H9 (cell line): Measurements from ENCODE around the gene NCBP3. TPM values are rescaled to one million over a fixed set of nuclear protein-coding genes. Genes with fewer than 3 reads are reported as not detected.

Experiments used
- DNase-seq: peaks from one replicate; pipeline ENCODE4 v3.0.0-alpha.2; 2017
- H2AFZ ChIP-seq: one replicate; pipeline ENCODE4 v1.6.1; 2013; ENCODE audit warnings: mild to moderate bottlenecking, low read length, control low read depth, moderate library complexity
- H2AK5ac ChIP-seq: 2 replicates; pipeline ENCODE4 v1.6.1; 2013; ENCODE audit warnings: low read length, control low read depth, mixed read lengths; ENCODE audit not compliant: insufficient read length
- H2BK120ac ChIP-seq: one replicate; pipeline ENCODE4 v1.6.1; 2013; ENCODE audit warnings: low read depth, mild to moderate bottlenecking, low read length, control low read depth, inconsistent platforms; ENCODE audit not compliant: poor library complexity, severe bottlenecking
- H2BK12ac ChIP-seq: 2 replicates; pipeline ENCODE4 v1.6.1; 2013; ENCODE audit warnings: low read length, control low read depth, mixed read lengths, low read depth; ENCODE audit not compliant: insufficient read length
- H2BK15ac ChIP-seq: 2 replicates; pipeline ENCODE4 v1.6.1; 2013; ENCODE audit warnings: low read depth, low read length, control low read depth
- H2BK20ac ChIP-seq: one replicate; pipeline ENCODE4 v1.6.1; 2013; ENCODE audit warnings: low read depth, mild to moderate bottlenecking, low read length, control low read depth, inconsistent platforms; ENCODE audit not compliant: poor library complexity, severe bottlenecking
- H2BK5ac ChIP-seq: 2 replicates; pipeline ENCODE4 v1.6.1; 2013; ENCODE audit warnings: low read length, control low read depth, mixed read lengths; ENCODE audit not compliant: insufficient read length
- H3K14ac ChIP-seq: 2 replicates; pipeline ENCODE4 v1.6.1; 2013; ENCODE audit warnings: low read length, control low read depth; ENCODE audit not compliant: insufficient read depth
- H3K18ac ChIP-seq: 2 replicates; pipeline ENCODE4 v1.6.1; 2013; ENCODE audit warnings: low read depth, mild to moderate bottlenecking, mixed read lengths, low read length, control low read depth; ENCODE audit not compliant: insufficient read length
- H3K23ac ChIP-seq: 2 replicates; pipeline ENCODE4 v1.6.1; 2013; ENCODE audit warnings: low read length, control low read depth, mixed read lengths, low read depth; ENCODE audit not compliant: insufficient read length
- H3K23me2 ChIP-seq: 2 replicates; pipeline ENCODE4 v1.6.1; 2013; ENCODE audit warnings: low read depth, mild to moderate bottlenecking, mixed read lengths, low read length, control low read depth; ENCODE audit not compliant: insufficient read length, poor library complexity, severe bottlenecking
- H3K27ac ChIP-seq: 2 replicates; pipeline ENCODE4 v1.5.1; 2013; ENCODE audit warnings: low read length, control low read depth, mixed read lengths, low read depth; ENCODE audit not compliant: insufficient read length
- H3K27me3 ChIP-seq: 2 replicates; pipeline ENCODE4 v1.6.1; 2013; ENCODE audit warnings: low read length, control low read depth, inconsistent platforms; ENCODE audit not compliant: insufficient read depth
- H3K4ac ChIP-seq: 2 replicates; pipeline ENCODE4 v1.6.1; 2013; ENCODE audit warnings: low read depth, mild to moderate bottlenecking, control low read depth, inconsistent platforms, low read length, moderate library complexity
- H3K4me1 ChIP-seq: 2 replicates; pipeline ENCODE4 v1.6.1; 2013; ENCODE audit warnings: low read length, control low read depth, inconsistent platforms; ENCODE audit not compliant: insufficient read depth
- H3K4me2 ChIP-seq: 2 replicates; pipeline ENCODE4 v1.6.1; 2013; ENCODE audit warnings: low read length, control low read depth, mixed read lengths; ENCODE audit not compliant: insufficient read length, insufficient read depth
- H3K56ac ChIP-seq: 2 replicates; pipeline ENCODE4 v1.6.1; 2013; ENCODE audit warnings: low read depth, mild to moderate bottlenecking, mixed read lengths, low read length, control low read depth; ENCODE audit not compliant: insufficient read length
- H3K79me1 ChIP-seq: 2 replicates; pipeline ENCODE4 v1.6.1; 2013; ENCODE audit warnings: low read depth, mild to moderate bottlenecking, moderate library complexity, low read length, control low read depth, inconsistent platforms; ENCODE audit not compliant: insufficient read depth, poor library complexity, severe bottlenecking
- H3K79me2 ChIP-seq: 2 replicates; pipeline ENCODE4 v1.6.1; 2013; ENCODE audit warnings: low read length, control low read depth, inconsistent platforms; ENCODE audit not compliant: insufficient read depth
- H3K9ac ChIP-seq: 2 replicates; pipeline ENCODE4 v1.6.1; 2013; ENCODE audit warnings: low read length, control low read depth, mixed read lengths; ENCODE audit not compliant: insufficient read length; ENCODE audit errors: extremely low read depth
- H3K9me3 ChIP-seq: one replicate; pipeline ENCODE4 v1.6.1; 2013; ENCODE audit warnings: low read depth, low read length, inconsistent platforms; ENCODE audit not compliant: control insufficient read depth
- H3T11ph ChIP-seq: one replicate; pipeline ENCODE4 v1.6.1; 2013; ENCODE audit warnings: mild to moderate bottlenecking, low read length, control low read depth, inconsistent platforms
- H4K20me1 ChIP-seq: one replicate; pipeline ENCODE4 v1.6.1; 2013; ENCODE audit not compliant: control insufficient read depth, insufficient read length, insufficient read depth
- H4K5ac ChIP-seq: 2 replicates; pipeline ENCODE4 v1.6.1; 2013; ENCODE audit warnings: low read depth, mild to moderate bottlenecking, mixed read lengths, low read length, control low read depth; ENCODE audit not compliant: insufficient read length
- H4K8ac ChIP-seq: replicated peaks from 2 replicates; pipeline ENCODE4 v1.6.1; 2013; ENCODE audit warnings: low read length, control low read depth, mixed read lengths, low read depth; ENCODE audit not compliant: insufficient read length
- H4K91ac ChIP-seq: 2 replicates; pipeline ENCODE4 v1.6.1; 2013; ENCODE audit warnings: low read depth, mild to moderate bottlenecking, moderate library complexity, mixed read lengths, low read length, control low read depth; ENCODE audit not compliant: insufficient read length
- H3K27ac Mint-ChIP-seq, 3 experiments: 2 replicates in 2 of 3; 3 replicates in 1 of 3; pipeline ENCODE4 v1.8.0; 2020 to 2021; ENCODE audit warnings: mixed read lengths in 3 of 3, mild to moderate bottlenecking in 1 of 3, moderate library complexity in 1 of 3
- H3K27me3 Mint-ChIP-seq: 2 replicates; pipeline ENCODE4 v1.8.0; 2021; ENCODE audit warnings: low read depth, mild to moderate bottlenecking, moderate library complexity, mixed read lengths
- H3K36me3 Mint-ChIP-seq, 3 experiments: 2 replicates in 2 of 3; 3 replicates in 1 of 3; pipeline ENCODE4 v1.8.0; 2020 to 2021; ENCODE audit warnings: low read depth in 3 of 3, mixed read lengths in 3 of 3; ENCODE audit not compliant: insufficient read depth in 1 of 3
- H3K4me1 Mint-ChIP-seq, 2 experiments: 2 replicates each; pipeline ENCODE4 v1.8.0; 2020; ENCODE audit warnings: mixed read lengths in 2 of 2
- H3K4me3 Mint-ChIP-seq, 2 experiments: 2 replicates in 1 of 2; 3 replicates in 1 of 2; pipeline ENCODE4 v1.8.0; 2020 to 2021; ENCODE audit warnings: mild to moderate bottlenecking in 2 of 2, mixed read lengths in 2 of 2, moderate library complexity in 1 of 2
- H3K9me3 Mint-ChIP-seq, 2 experiments: 2 replicates in 1 of 2; 3 replicates in 1 of 2; pipeline ENCODE4 v1.8.0; 2020; ENCODE audit warnings: mild to moderate bottlenecking in 2 of 2, mixed read lengths in 2 of 2, moderate library complexity in 1 of 2
- CTCF ChIP-seq: fragments of 200-600 bp; sonication (generic); conservative IDR thresholded peaks from 3 replicates; pipeline ENCODE4 v1.8.0; 2021; ENCODE audit warnings: antibody characterized with exemption, mild to moderate bottlenecking
- whole genome bisulfite sequencing: extraction: QIAGEN DNeasy Blood & Tissue Kit; methylation state at CpG from one replicate; pipeline ENCODE4 v1.1.7; 2013; ENCODE audit warnings: missing lambda C conversion rate, low lambda C conversion rate, mixed read lengths; ENCODE audit not compliant: insufficient read length; ENCODE audit errors: extremely low coverage; 5-methylcytosine and 5-hydroxymethylcytosine counted together
- total RNA-seq: library from RNA; stranded (reverse); gene quantifications from 2 replicates; pipeline ENCODE4 v1.2.1, GENCODE V29; 2021

NCBP3 gene
- total RNA-seq, 1 experiment from 2014 or later: 45.7 TPM

- no peak for TF ChIP-seq CTCF
- no peaks in the 10 kb centered on the region for H3K27me3 Mint-ChIP-seq
- no CpG with 5 or more reads among the region's 8 CpGs for WGBS
Observed at GRCh38 chr17:3782751-3783150, 63.3 kb downstream of the NCBP3 start.

More at GRCh38 chr17:3782751-3783150, 63.3 kb downstream of the NCBP3 start:
- H2BK12ac ChIP-seq: no peak overlapping the region
- H3K4me2 ChIP-seq: no peak overlapping the region
- H3K4me1 ChIP-seq: no peaks in the 10 kb centered on the region
- no peak overlapping the region for H2AK5ac ChIP-seq
- H3K9me3 Mint-ChIP-seq: no peaks in the 10 kb centered on the region; a peak in 1 of 5 replicates
- H3K27ac ChIP-seq: no peak overlapping the region
- H2BK20ac ChIP-seq: no peak overlapping the region
- H4K91ac ChIP-seq: no peak overlapping the region
- H2BK120ac ChIP-seq: no peak overlapping the region
- no peak overlapping the region for H3K27ac Mint-ChIP-seq
- no peaks in the 10 kb centered on the region for H3K4me1 Mint-ChIP-seq
- H3K9ac ChIP-seq: no peak overlapping the region
- H3K56ac ChIP-seq: no peak overlapping the region
- H3K36me3 Mint-ChIP-seq: no peaks in the 10 kb centered on the region
- no peak overlapping the region for H4K5ac ChIP-seq
- no peak overlapping the region for H3K14ac ChIP-seq
- H3K79me2 ChIP-seq: no peaks in the 10 kb centered on the region
- H3K79me1 ChIP-seq: no peaks in the 10 kb centered on the region
- no peaks in the 10 kb centered on the region for H3K27me3 ChIP-seq
- no peak overlapping the region for H3K18ac ChIP-seq
- no peak overlapping the region for H2BK5ac ChIP-seq
- DNase-seq: no peak
- no peak overlapping the region for H2AFZ ChIP-seq
- H4K8ac ChIP-seq: peak overlapping the region; percentile 38
- H3K4me3 Mint-ChIP-seq: no peak overlapping the region
- no peak overlapping the region for H3K4ac ChIP-seq
- no peaks in the 10 kb centered on the region for H3K9me3 ChIP-seq
- H3K23ac ChIP-seq: no peak overlapping the region
- H3K23me2 ChIP-seq: no peaks in the 10 kb centered on the region
- H2BK15ac ChIP-seq: no peak overlapping the region
- H4K20me1 ChIP-seq: no peaks in the 10 kb centered on the region
- no peak overlapping the region for H3T11ph ChIP-seq
